Stimulated activated naive B cell treated with anti-CD40 and anti-IgM and Interleukin-4, amounts not matched to agents 10 μg/mL and 1 μg/mL and 100 μg/mL, for 72 hours (primary cell): ENCODE measurements around the gene ST3GAL3.

Source experiments
- ATAC-seq, 2 donors: fragments of 150-1000 bp; cut with Tn5 transposase; replicated peaks; 2 replicates each; pipeline ENCODE4 v1.10.0; 2021; ENCODE audit warnings: moderate library complexity in 1 of 2
- DNase-seq: peaks from one replicate; pipeline ENCODE4 v3.0.0; 2021
- H3K27ac Mint-ChIP-seq: one replicate; pipeline ENCODE4 v1.8.0; 2022; ENCODE audit warnings: mild to moderate bottlenecking, mixed read lengths
- H3K27me3 Mint-ChIP-seq, 2 donors: one replicate each; pipeline ENCODE4 v1.8.0; 2022; ENCODE audit warnings: mixed read lengths in 2 of 2
- H3K36me3 Mint-ChIP-seq, 2 donors: one replicate each; pipeline ENCODE4 v1.8.0; 2022; ENCODE audit warnings: mixed read lengths in 2 of 2, mild to moderate bottlenecking in 1 of 2
- H3K4me1 Mint-ChIP-seq, 2 donors: one replicate each; pipeline ENCODE4 v1.8.0; 2022; ENCODE audit warnings: mixed read lengths in 2 of 2, mild to moderate bottlenecking in 1 of 2
- H3K4me3 Mint-ChIP-seq, 2 donors: one replicate each; pipeline ENCODE4 v1.8.0; 2022; ENCODE audit warnings: mild to moderate bottlenecking in 2 of 2, mixed read lengths in 2 of 2, moderate library complexity in 1 of 2
- H3K9me3 Mint-ChIP-seq, 2 donors: one replicate each; pipeline ENCODE4 v1.8.0; 2022; ENCODE audit warnings: mixed read lengths in 2 of 2, mild to moderate bottlenecking in 1 of 2

ST3GAL3 gene

GRCh38 chr1:43954036-43954435 lies 246.7 kb downstream of the ST3GAL3 start:
- no peak for ATAC-seq
- Mint-ChIP-seq H3K4me3 (no peak overlapping the region), H3K4me1 (peaks cover 21 to 28% of the 10 kb centered on the region in 2 donors), H3K27ac (no peak overlapping the region), H3K9me3 (no peaks in the 10 kb centered on the region), H3K27me3 (no peaks in the 10 kb centered on the region), H3K36me3 (peaks cover 45 to 55% of the 10 kb centered on the region in 2 donors)
- DNase-seq, result no peak

GRCh38 chr1:43956234-43956633 lies 248.9 kb downstream of the ST3GAL3 start:
- DNase-seq (no peak), ATAC-seq (no peak)
- no peaks in the 10 kb centered on the region for H3K27me3 Mint-ChIP-seq
- H3K4me1 Mint-ChIP-seq, result peaks cover 8 to 11% of the 10 kb centered on the region in 2 donors
- no peaks in the 10 kb centered on the region for H3K9me3 Mint-ChIP-seq
- peaks cover 35 to 46% of the 10 kb centered on the region in 2 donors for H3K36me3 Mint-ChIP-seq
- no peak overlapping the region for H3K4me3 Mint-ChIP-seq
- no peak overlapping the region for H3K27ac Mint-ChIP-seq

GRCh38 chr1:43957407-43958040 lies 250.2 kb downstream of the ST3GAL3 start:
- H3K27me3 Mint-ChIP-seq, result no peaks in the 10 kb centered on the region
- ATAC-seq, result no peak

GRCh38 chr1:43958351-43959255 lies 251.3 kb downstream of the ST3GAL3 start:
- Mint-ChIP-seq H3K27ac (no peak overlapping the region), H3K9me3 (no peaks in the 10 kb centered on the region), H3K36me3 (peaks cover 42 to 46% of the 10 kb centered on the region in 2 donors), H3K4me1 (peaks cover 0 to 4% of the 10 kb centered on the region in 2 donors), H3K27me3 (no peaks in the 10 kb centered on the region), H3K4me3 (no peak overlapping the region)
- no peak for DNase-seq
- no peak for ATAC-seq

More at GRCh38 chr1:43957407-43958040, 250.2 kb downstream of the ST3GAL3 start:
- DNase-seq, result no peak
- peaks cover 40 to 48% of the 10 kb centered on the region in 2 donors for H3K36me3 Mint-ChIP-seq
- H3K27ac Mint-ChIP-seq, result no peak overlapping the region
- H3K4me1 Mint-ChIP-seq, result peaks cover 0 to 7% of the 10 kb centered on the region in 2 donors
- H3K4me3 Mint-ChIP-seq, result no peak overlapping the region
- no peaks in the 10 kb centered on the region for H3K9me3 Mint-ChIP-seq

- Mint-ChIP-seq H3K36me3 (peaks cover 32 to 37% of the 10 kb centered on the region in 2 donors), H3K27ac (no peak overlapping the region), H3K4me1 (peaks cover 0 to 3% of the 10 kb centered on the region in 2 donors), H3K4me3 (no peak overlapping the region), H3K9me3 (no peaks in the 10 kb centered on the region), H3K27me3 (no peaks in the 10 kb centered on the region)
- no peak for ATAC-seq
- DNase-seq, result no peak
Observed at GRCh38 chr1:43960798-43961197, 253.5 kb downstream of the ST3GAL3 start.

- Mint-ChIP-seq H3K27ac (no peak overlapping the region), H3K36me3 (peaks cover 29 to 35% of the 10 kb centered on the region in 2 donors), H3K4me1 (peaks cover 0 to 3% of the 10 kb centered on the region in 2 donors), H3K4me3 (no peak overlapping the region), H3K27me3 (no peaks in the 10 kb centered on the region), H3K9me3 (no peaks in the 10 kb centered on the region)
- ATAC-seq, result no peak
- no peak for DNase-seq
Observed at GRCh38 chr1:43961692-43962091, 254.4 kb downstream of the ST3GAL3 start.

GRCh38 chr1:43962324-43962723 lies 255.0 kb downstream of the ST3GAL3 start:
- Mint-ChIP-seq H3K4me3 (no peak overlapping the region), H3K9me3 (no peaks in the 10 kb centered on the region), H3K27ac (no peak overlapping the region), H3K4me1 (peaks cover 0 to under 1% of the 10 kb centered on the region in 2 donors), H3K27me3 (no peaks in the 10 kb centered on the region), H3K36me3 (peaks cover 28 to 36% of the 10 kb centered on the region in 2 donors)
- DNase-seq (no peak), ATAC-seq (no peak)

- H3K36me3 Mint-ChIP-seq, result peaks cover 30 to 37% of the 10 kb centered on the region in 2 donors
- no peaks in the 10 kb centered on the region for H3K9me3 Mint-ChIP-seq
- no peak overlapping the region for H3K27ac Mint-ChIP-seq
- no peak for DNase-seq
- ATAC-seq, result no peak
- H3K4me3 Mint-ChIP-seq, result no peak overlapping the region
- H3K4me1 Mint-ChIP-seq, result no peaks in the 10 kb centered on the region
- H3K27me3 Mint-ChIP-seq, result no peaks in the 10 kb centered on the region
Observed at GRCh38 chr1:43963006-43963405, 255.7 kb downstream of the ST3GAL3 start.

- H3K36me3 Mint-ChIP-seq, result peaks cover 27 to 31% of the 10 kb centered on the region in 2 donors
- no peaks in the 10 kb centered on the region for H3K9me3 Mint-ChIP-seq
- H3K27ac Mint-ChIP-seq, result no peak overlapping the region
- H3K4me1 Mint-ChIP-seq, result no peaks in the 10 kb centered on the region
- DNase-seq (no peak), ATAC-seq (no peak)
- no peak overlapping the region for H3K4me3 Mint-ChIP-seq
- H3K27me3 Mint-ChIP-seq, result no peaks in the 10 kb centered on the region
Observed at GRCh38 chr1:43963890-43964289, 256.6 kb downstream of the ST3GAL3 start.

- ATAC-seq (no peak), DNase-seq (no peak)
- Mint-ChIP-seq H3K4me1 (peaks cover 3 to 13% of the 10 kb centered on the region in 2 donors), H3K27ac (no peak overlapping the region), H3K36me3 (peaks cover 23 to 30% of the 10 kb centered on the region in 2 donors), H3K4me3 (no peak overlapping the region), H3K27me3 (no peaks in the 10 kb centered on the region), H3K9me3 (no peaks in the 10 kb centered on the region)
Observed at GRCh38 chr1:43965316-43965715, 258.0 kb downstream of the ST3GAL3 start.

- no peak for DNase-seq
- Mint-ChIP-seq H3K4me3 (peak overlapping the region in 1 of 2 donors; percentile 17), H3K9me3 (no peaks in the 10 kb centered on the region), H3K36me3 (peaks cover 21 to 28% of the 10 kb centered on the region in 2 donors), H3K4me1 (peaks cover 15 to 30% of the 10 kb centered on the region in 2 donors), H3K27me3 (no peaks in the 10 kb centered on the region), H3K27ac (no peak overlapping the region)
- no peak for ATAC-seq
Observed at GRCh38 chr1:43968348-43968948, 261.1 kb downstream of the ST3GAL3 start.

GRCh38 chr1:43969416-43969745 lies 262.0 kb downstream of the ST3GAL3 start:
- Mint-ChIP-seq H3K4me3 (peak overlapping the region; percentile 94 to 95), H3K27ac (no peak overlapping the region), H3K4me1 (peaks cover 23 to 39% of the 10 kb centered on the region in 2 donors), H3K27me3 (no peaks in the 10 kb centered on the region), H3K9me3 (no peaks in the 10 kb centered on the region), H3K36me3 (peaks cover 25 to 31% of the 10 kb centered on the region in 2 donors)
- no peak for DNase-seq
- ATAC-seq, result no peak

GRCh38 chr1:43969746-43970466 lies 262.6 kb downstream of the ST3GAL3 start, which contains the start of gene DPH2:
Gene DPH2, plus strand, starts transcription at chr1:43970010. Its CDS starts 166 bp downstream, at chr1:43970176.
- peak; percentile 91 for ATAC-seq
- H3K4me3 Mint-ChIP-seq, result peak within 1 kb of the TSS; percentile 94 to 95
- peaks cover 26 to 31% of the 10 kb centered on the region in 2 donors for H3K36me3 Mint-ChIP-seq
- peak; percentile 88 for DNase-seq
- H3K27me3 Mint-ChIP-seq, result no peaks in the 10 kb centered on the region
- peak within 1 kb of the TSS; percentile 94 for H3K27ac Mint-ChIP-seq
- H3K4me1 Mint-ChIP-seq, result peaks cover 23 to 40% of the 10 kb centered on the region in 2 donors
- no peaks in the 10 kb centered on the region for H3K9me3 Mint-ChIP-seq

GRCh38 chr1:43970502-43970901 lies 263.2 kb downstream of the ST3GAL3 start:
- DNase-seq (no peak), ATAC-seq (no peak)
- Mint-ChIP-seq H3K4me3 (peak overlapping the region; percentile 94 to 95), H3K9me3 (no peaks in the 10 kb centered on the region), H3K27ac (peak overlapping the region; percentile 94), H3K36me3 (peaks cover 26 to 31% of the 10 kb centered on the region in 2 donors), H3K4me1 (peaks cover 23 to 40% of the 10 kb centered on the region in 2 donors), H3K27me3 (no peaks in the 10 kb centered on the region)
